ENCODE results near the gene DGUOK. TPM values are rescaled to one million over a fixed set of nuclear protein-coding genes. Genes with fewer than 3 reads are reported as not detected.

Gene DGUOK
- total RNA-seq, 1 donor from 2014 or later, result 52.3 TPM

GRCh38 chr2:74006459-74006858, 79.8 kb downstream of the DGUOK start:
- TF ChIP-seq CTCF (IDR thresholded peaks at IDR 0.05) (no peak), POLR2A (IDR thresholded peaks at IDR 0.05) (no peak)
- Histone ChIP-seq H3K36me3 (no peaks in the 10 kb centered on the region), H3K4me1 (peaks cover 80% of the 10 kb centered on the region), H3K9me3 (no peaks in the 10 kb centered on the region), H3K27me3 (no peaks in the 10 kb centered on the region), H3K4me3 (no peak overlapping the region), H3K27ac (no peak overlapping the region)
- intact Hi-C loops (cut with DNase I), result no loop called here
- no peak for DNase-seq (ENCODE audit: extremely low spot score in 2 of 2)

- intact Hi-C loops (cut with DNase I), result no loop called here
- Histone ChIP-seq H3K9me3 (no peaks in the 10 kb centered on the region), H3K27ac (no peak overlapping the region), H3K27me3 (no peaks in the 10 kb centered on the region), H3K4me1 (peaks cover 74% of the 10 kb centered on the region), H3K36me3 (no peaks in the 10 kb centered on the region), H3K4me3 (no peak overlapping the region)
- DNase-seq (ENCODE audit: extremely low spot score in 2 of 2), result no peak
- TF ChIP-seq POLR2AphosphoS5 (IDR thresholded peaks at IDR 0.05; ENCODE audit: insufficient read depth in 1 of 2, low read depth in 1 of 2) (no peak), POLR2A (IDR thresholded peaks at IDR 0.05) (no peak), CTCF (IDR thresholded peaks at IDR 0.05) (no peak)
These were observed 80.4 kb downstream of the DGUOK start for GRCh38 chr2:74007121-74007520.

GRCh38 chr2:74007711-74008110, 81.0 kb downstream of the DGUOK start:
- Histone ChIP-seq H3K4me3 (no peak overlapping the region), H3K9me3 (no peaks in the 10 kb centered on the region), H3K27me3 (no peaks in the 10 kb centered on the region), H3K27ac (no peak overlapping the region), H3K4me1 (peaks cover 71% of the 10 kb centered on the region), H3K36me3 (no peaks in the 10 kb centered on the region)
- no peak for DNase-seq (ENCODE audit: extremely low spot score in 2 of 2)
- intact Hi-C loops (cut with DNase I), result no loop called here
- TF ChIP-seq POLR2AphosphoS5 (IDR thresholded peaks at IDR 0.05; ENCODE audit: insufficient read depth in 1 of 2, low read depth in 1 of 2) (no peak), CTCF (IDR thresholded peaks at IDR 0.05) (no peak), POLR2A (IDR thresholded peaks at IDR 0.05) (no peak)

Small RNA genes within 50 kb of the gene (small RNA-seq; reads per million reads assigned to genes)
- not detected for gene AC110801.1
- not detected for gene RNA5SP97

Other genes with a start within 250 kb of the DGUOK start
- 18.9 TPM for gene TPRKB, start 189.5 kb upstream of the DGUOK start, total RNA-seq
- gene DUSP11, start 146.8 kb upstream of the DGUOK start, total RNA-seq, result 36.3 TPM
- not detected for gene C2orf78, start 142.7 kb upstream of the DGUOK start, total RNA-seq
- 30.4 TPM for gene STAMBP, start 97.9 kb upstream of the DGUOK start, total RNA-seq
- 413 TPM for gene ACTG2, start 33.9 kb upstream of the DGUOK start, total RNA-seq
- 12.3 TPM for gene TET3, start 58.0 kb downstream of the DGUOK start, total RNA-seq
- 59.7 TPM for gene BOLA3, start 221.0 kb downstream of the DGUOK start, total RNA-seq